DOHH2 (cell line): ENCODE measurements around the gene AOC1.

ENCODE experiments used
- H3F3A ChIP-seq: fragments of 200-600 bp; sonication (generic), shearing (Covaris generic); 2 replicates; pipeline ENCODE4 v1.6.0; 2016; ENCODE audit warnings: antibody characterized with exemption, mild to moderate bottlenecking; ENCODE audit not compliant: control insufficient read depth, insufficient read depth
- H3K27ac ChIP-seq: fragments of 200-600 bp; sonication (generic); 2 replicates; pipeline ENCODE4 v1.5.1; 2014; ENCODE audit warnings: low read depth, mild to moderate bottlenecking, low read length, moderate library complexity
- H3K27me3 ChIP-seq: fragments of 200-600 bp; sonication (generic); 2 replicates; pipeline ENCODE4 v1.6.1; 2014; ENCODE audit warnings: mild to moderate bottlenecking, low read length, mixed read lengths; ENCODE audit not compliant: control insufficient read depth
- H3K36me3 ChIP-seq: fragments of 200-600 bp; sonication (generic); 2 replicates; pipeline ENCODE4 v1.6.1; 2014; ENCODE audit warnings: mild to moderate bottlenecking, low read length, moderate library complexity, mixed read lengths; ENCODE audit not compliant: control insufficient read depth
- H3K4me1 ChIP-seq: fragments of 200-600 bp; sonication (generic); 2 replicates; pipeline ENCODE4 v1.6.1; 2014; ENCODE audit warnings: mild to moderate bottlenecking, low read length, mixed read lengths; ENCODE audit not compliant: control insufficient read depth
- H3K4me2 ChIP-seq: fragments of 200-600 bp; sonication (generic); 2 replicates; pipeline ENCODE4 v1.6.0; 2014; ENCODE audit warnings: mild to moderate bottlenecking, low read length, moderate library complexity
- H3K4me3 ChIP-seq: fragments of 200-600 bp; sonication (generic); 2 replicates; pipeline ENCODE4 v1.5.1; 2014; ENCODE audit warnings: mild to moderate bottlenecking, low read length, mixed read lengths
- H3K79me2 ChIP-seq: fragments of 200-600 bp; sonication (generic); 2 replicates; pipeline ENCODE4 v1.6.1; 2014; ENCODE audit warnings: mild to moderate bottlenecking, low read length, mixed read lengths; ENCODE audit not compliant: control insufficient read depth
- H3K9me2 ChIP-seq: fragments of 200-600 bp; sonication (generic); replicated peaks from 2 replicates; pipeline ENCODE4 v1.6.1; 2014; ENCODE audit warnings: mild to moderate bottlenecking, low read length, mixed read lengths; ENCODE audit not compliant: control insufficient read depth
- H3K9me3 ChIP-seq: fragments of 200-600 bp; sonication (generic); 2 replicates; pipeline ENCODE4 v1.6.1; 2014; ENCODE audit warnings: antibody characterized with exemption, low read length, mixed read lengths; ENCODE audit not compliant: control insufficient read depth, insufficient read depth
- H4K20me1 ChIP-seq: fragments of 200-600 bp; sonication (generic); 2 replicates; pipeline ENCODE4 v1.6.0; 2014; ENCODE audit warnings: low read depth, mild to moderate bottlenecking, antibody characterized with exemption, low read length, moderate library complexity; ENCODE audit not compliant: control insufficient read depth, insufficient read depth
- CTCF ChIP-seq: fragments of 200-600 bp; sonication (generic); IDR thresholded peaks from one replicate; pipeline ENCODE4 v1.5.1; 2014; ENCODE audit warnings: antibody characterized with exemption, mild to moderate bottlenecking, low read depth, low read length; ENCODE audit not compliant: poor library complexity, severe bottlenecking
- EZH2phosphoT487 ChIP-seq: fragments of 200-600 bp; sonication (generic); IDR thresholded peaks from 2 replicates; pipeline ENCODE4 v1.6.1; 2017; ENCODE audit warnings: borderline replicate concordance, mild to moderate bottlenecking, antibody characterized with exemption, low read length, moderate library complexity, mixed read lengths

AOC1 gene

GRCh38 chr7:150830937-150831336 is 21.4 kb upstream of the AOC1 start:
- Histone ChIP-seq H3F3A (no peaks in the 10 kb centered on the region), H3K79me2 (no peaks in the 10 kb centered on the region), H3K9me2 (no peaks in the 10 kb centered on the region), H3K4me1 (no peaks in the 10 kb centered on the region), H3K36me3 (no peaks in the 10 kb centered on the region), H3K4me2 (no peak overlapping the region), H3K27me3 (peaks cover 17% of the 10 kb centered on the region), H3K27ac (no peak overlapping the region), H3K9me3 (no peaks in the 10 kb centered on the region), H4K20me1 (no peaks in the 10 kb centered on the region), H3K4me3 (no peak overlapping the region)
- TF ChIP-seq EZH2phosphoT487 (no peak), CTCF (no peak)

GRCh38 chr7:150831851-150832250 is 20.5 kb upstream of the AOC1 start:
- no peak overlapping the region for H3K4me2 ChIP-seq
- no peaks in the 10 kb centered on the region for H4K20me1 ChIP-seq
- no peak overlapping the region for H3K4me3 ChIP-seq
- no peak for TF ChIP-seq EZH2phosphoT487
- TF ChIP-seq CTCF: no peak
- no peaks in the 10 kb centered on the region for H3K9me2 ChIP-seq
- no peaks in the 10 kb centered on the region for H3K9me3 ChIP-seq
- no peaks in the 10 kb centered on the region for H3K79me2 ChIP-seq
- no peaks in the 10 kb centered on the region for H3F3A ChIP-seq
- H3K4me1 ChIP-seq: no peaks in the 10 kb centered on the region
- H3K36me3 ChIP-seq: no peaks in the 10 kb centered on the region
- peaks cover 14% of the 10 kb centered on the region for H3K27me3 ChIP-seq
- no peak overlapping the region for H3K27ac ChIP-seq

GRCh38 chr7:150835019-150835418 is 17.3 kb upstream of the AOC1 start:
- no peaks in the 10 kb centered on the region for H3K9me3 ChIP-seq
- no peaks in the 10 kb centered on the region for H3K9me2 ChIP-seq
- H3K36me3 ChIP-seq: no peaks in the 10 kb centered on the region
- H3K4me2 ChIP-seq: no peak overlapping the region
- TF ChIP-seq CTCF: no peak
- H3K4me1 ChIP-seq: no peaks in the 10 kb centered on the region
- H3K27me3 ChIP-seq: peaks cover 2% of the 10 kb centered on the region; the same call in 1 of the 2 replicates
- no peak overlapping the region for H3K4me3 ChIP-seq
- H4K20me1 ChIP-seq: no peaks in the 10 kb centered on the region
- no peaks in the 10 kb centered on the region for H3K79me2 ChIP-seq
- no peaks in the 10 kb centered on the region for H3F3A ChIP-seq
- H3K27ac ChIP-seq: no peak overlapping the region
